ENCODE measurements around the gene DCC.
"Not testable (repeated sequence)": the region's sequence is repeated elsewhere in the genome, so short reads cannot be mapped to it uniquely, and the experiment has no call there.

- not testable (repeated sequence) for TF ChIP-seq CTCF (IDR thresholded peaks at IDR 0.05 in 8 of 11, conservative IDR thresholded peaks at IDR 0.05 in 3 of 11); POLR2A (IDR thresholded peaks at IDR 0.05)
Observed at GRCh38 chr18:53468173-53468572, 1128.2 kb downstream of the DCC start.

Measured in spleen (tissue), 7 donors.